Uterus (tissue), 4 donors: ENCODE results near the gene ZDHHC7. TPM values are rescaled to one million over a fixed set of nuclear protein-coding genes. Genes with fewer than 3 reads are reported as not detected.

Source experiments
- DNase-seq, 2 donors: peaks; one replicate each; pipeline ENCODE4 v3.0.0-alpha.2; 2019 to 2020
- H3K27ac ChIP-seq, 2 donors: fragments of 200-600 bp; sonication (generic); 1 replicate in 1 of 2; 2 replicates in 1 of 2; pipeline ENCODE4 v1.5.1; 2016 to 2018
- H3K27me3 ChIP-seq, 2 donors: fragments of 200-600 bp; sonication (generic); one replicate each; pipeline ENCODE4 v1.5.1; 2018 to 2019; ENCODE audit warnings: control low read depth in 1 of 2
- H3K36me3 ChIP-seq, 2 donors: fragments of 200-600 bp; sonication (generic); one replicate each; pipeline ENCODE4 v1.5.1; 2019; ENCODE audit warnings: control low read depth in 1 of 2
- H3K4me1 ChIP-seq, 2 donors: fragments of 200-600 bp; sonication (generic); one replicate each; pipeline ENCODE4 v1.5.1; 2018 to 2019; ENCODE audit warnings: control low read depth in 1 of 2
- H3K4me3 ChIP-seq, 2 donors: fragments of 200-600 bp; sonication (generic); 1 replicate in 1 of 2; 2 replicates in 1 of 2; pipeline ENCODE4 v1.5.1; 2018 to 2019; ENCODE audit warnings: mild to moderate bottlenecking in 1 of 2
- H3K9me3 ChIP-seq, 2 donors: fragments of 200-600 bp; sonication (generic); one replicate each; pipeline ENCODE4 v1.5.1; 2019; ENCODE audit warnings: control low read depth in 1 of 2
- CTCF ChIP-seq, 4 experiments: fragments of 200-600 bp in 2 of 4; fragments of 450-650 bp in 2 of 4; sonication (generic) in 2 of 4; IDR thresholded peaks; one replicate each; pipeline ENCODE4 v1.5.1; 2016 to 2019; ENCODE audit warnings: antibody characterized with exemption in 4 of 4, mild to moderate bottlenecking in 2 of 4, moderate library complexity in 1 of 4
- POLR2A ChIP-seq, 2 donors: fragments of 450-650 bp; IDR thresholded peaks; one replicate each; pipeline ENCODE4 v1.6.1; 2016; ENCODE audit warnings: antibody characterized with exemption in 2 of 2, mild to moderate bottlenecking in 1 of 2, moderate library complexity in 1 of 2
- intact Hi-C: fragments of 100-400 bp; cut with DNase I; formaldehyde crosslinking; loops from one replicate; pipeline ENCODE4 v1.15.1; 2023; ENCODE audit warnings: low total_unique reads
- total RNA-seq, 4 donors: library from RNA; depleted of rRNA in 3 of 4; stranded (reverse); fragments of >200 nt in 3 of 4; gene quantifications; one replicate each; pipeline versions ENCODE4 v1.1.0 to v1.2.4, GENCODE V29; 2014 to 2023
- donor health status: DM: yes; HTN: yes; CAD: no.

Gene ZDHHC7
- total RNA-seq, 4 donors from 2014 or later: 16.5 to 50.2 (median 39.1) TPM

DNA sequence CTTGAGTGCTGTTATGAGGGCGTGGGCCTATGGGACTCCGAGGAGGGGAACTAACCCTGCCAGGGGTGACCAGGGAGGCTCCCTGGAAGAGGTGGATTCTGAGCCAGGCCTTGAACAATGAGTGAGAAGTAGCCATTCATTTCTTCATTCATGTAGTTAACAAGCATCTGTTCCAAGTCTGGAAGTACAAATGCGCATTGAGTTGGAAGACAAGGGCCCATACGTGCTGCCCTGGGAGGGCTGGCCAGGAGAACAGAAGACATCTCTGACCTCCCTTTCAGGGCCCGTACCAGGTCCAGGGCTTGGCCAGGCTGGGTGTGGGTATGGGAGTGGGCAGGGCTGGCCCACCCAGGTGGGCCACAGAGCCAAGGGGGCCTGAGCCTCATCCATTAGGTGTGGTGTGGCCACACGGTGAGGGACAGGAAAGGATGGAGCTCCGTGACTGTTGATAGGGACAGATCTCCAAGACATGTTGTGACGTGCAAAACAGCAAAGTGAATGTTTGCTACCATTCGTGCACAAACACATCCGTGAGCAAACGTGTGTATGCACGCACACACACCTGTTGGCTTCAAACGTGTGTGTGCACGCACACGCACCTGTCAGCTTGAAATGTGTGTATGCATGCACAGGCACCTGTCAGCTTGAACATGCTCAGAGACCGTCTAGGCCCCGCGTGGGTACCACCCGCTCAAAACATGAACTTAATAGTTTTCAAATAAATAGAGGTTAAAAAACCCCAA lies 46.8 kb downstream of the ZDHHC7 start:
- intact Hi-C loops: loop anchor here (5.0 kb wide), 1 partner anchor 207 kb away; no protein-coding TSS in a partner anchor
- no peak overlapping the region for H3K4me3 ChIP-seq

DNA sequence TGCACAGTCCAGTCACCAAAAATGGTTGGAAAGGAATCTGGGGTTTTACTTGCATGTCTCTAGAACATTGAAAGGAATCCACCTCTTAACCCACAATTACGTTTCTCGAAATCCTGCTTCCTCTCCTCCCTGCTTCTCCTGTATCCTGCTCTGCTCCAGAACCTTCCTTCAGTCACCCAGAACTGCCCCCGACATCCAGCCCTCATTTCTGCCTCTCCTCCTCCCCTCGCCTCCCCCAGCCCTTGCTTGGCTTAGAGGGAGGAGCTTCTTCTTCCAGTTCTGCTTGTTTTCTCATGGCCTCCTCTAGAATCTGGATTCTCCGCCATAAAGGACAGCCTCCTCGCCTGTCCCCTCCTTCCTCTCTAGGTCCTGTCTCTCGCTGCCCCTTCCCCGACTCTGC lies 48.3 kb downstream of the ZDHHC7 start:
- H3K9me3 ChIP-seq: no peaks in the 10 kb centered on the region
- no peak overlapping the region for H3K27ac ChIP-seq
- intact Hi-C loops: no loop called here
- no peak overlapping the region for H3K4me3 ChIP-seq
- no peaks in the 10 kb centered on the region for H3K4me1 ChIP-seq
- no peaks in the 10 kb centered on the region for H3K36me3 ChIP-seq
- no peak for DNase-seq
- H3K27me3 ChIP-seq: no peaks in the 10 kb centered on the region
- TF ChIP-seq CTCF (IDR thresholded peaks at IDR 0.05) (no peak), POLR2A (IDR thresholded peaks at IDR 0.05) (no peak)

More for the DNA sequence above, 46.8 kb downstream of the ZDHHC7 start:
- no peaks in the 10 kb centered on the region for H3K36me3 ChIP-seq
- no peak for TF ChIP-seq POLR2A (IDR thresholded peaks at IDR 0.05)
- no peaks in the 10 kb centered on the region for H3K27me3 ChIP-seq
- no peaks in the 10 kb centered on the region for H3K9me3 ChIP-seq
- H3K4me1 ChIP-seq: no peaks in the 10 kb centered on the region
- no peak overlapping the region for H3K27ac ChIP-seq
- no peak for DNase-seq

GRCh38 chr16:84960942-84961341 lies 50.4 kb downstream of the ZDHHC7 start:
- intact Hi-C loops: no loop called here
- DNase-seq: no peak
- Histone ChIP-seq H3K4me3 (no peak overlapping the region), H3K27me3 (no peaks in the 10 kb centered on the region), H3K9me3 (no peaks in the 10 kb centered on the region), H3K4me1 (no peaks in the 10 kb centered on the region), H3K36me3 (no peaks in the 10 kb centered on the region), H3K27ac (no peak overlapping the region)
- TF ChIP-seq CTCF (IDR thresholded peaks at IDR 0.05): no peak

GRCh38 chr16:84959784-84960417 lies 51.4 kb downstream of the ZDHHC7 start:
- Histone ChIP-seq H3K4me3 (no peak overlapping the region), H3K27me3 (no peaks in the 10 kb centered on the region), H3K9me3 (no peaks in the 10 kb centered on the region), H3K4me1 (no peaks in the 10 kb centered on the region), H3K36me3 (no peaks in the 10 kb centered on the region), H3K27ac (no peak overlapping the region)
- intact Hi-C loops: no loop called here
- DNase-seq: no peak
- TF ChIP-seq CTCF (IDR thresholded peaks at IDR 0.05) (no peak), POLR2A (IDR thresholded peaks at IDR 0.05) (no peak)

DNA sequence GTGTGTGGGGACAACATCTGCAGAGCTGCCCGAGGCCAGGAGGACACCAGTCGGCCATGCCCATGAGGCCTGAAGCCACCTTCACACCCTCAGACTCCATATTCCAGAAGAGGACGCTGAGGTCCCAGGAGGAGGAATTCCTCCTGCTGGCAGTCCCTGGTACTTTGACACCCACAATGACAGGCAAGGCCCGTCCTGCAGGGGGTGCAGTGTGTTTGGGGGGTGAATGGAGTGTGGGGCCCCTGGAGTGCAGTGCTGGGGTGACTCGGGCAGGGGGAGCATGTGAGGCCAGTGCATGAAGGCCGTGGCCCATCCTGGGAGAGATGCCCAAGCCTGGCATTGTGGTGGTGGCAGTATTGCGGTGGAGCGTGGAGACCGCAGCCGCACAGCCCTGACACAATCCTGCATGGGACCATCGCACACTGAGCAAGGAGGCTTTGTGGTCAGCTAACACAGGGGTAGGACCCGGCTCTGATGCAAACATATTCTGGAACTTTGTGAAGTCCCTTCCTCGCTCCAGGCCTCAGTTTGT lies 52.2 kb downstream of the ZDHHC7 start:
- TF ChIP-seq POLR2A (IDR thresholded peaks at IDR 0.05): no peak
- no peak for TF ChIP-seq CTCF (IDR thresholded peaks at IDR 0.05)
- no peaks in the 10 kb centered on the region for H3K27me3 ChIP-seq
- H3K36me3 ChIP-seq: no peaks in the 10 kb centered on the region
- no peak overlapping the region for H3K27ac ChIP-seq
- H3K4me3 ChIP-seq: no peak overlapping the region
- no peaks in the 10 kb centered on the region for H3K9me3 ChIP-seq
- DNase-seq: no peak
- intact Hi-C loops: no loop called here
- H3K4me1 ChIP-seq: no peaks in the 10 kb centered on the region
